Muscle layer of duodenum (tissue), 2 donors: ENCODE data around the gene ANKS1A.

ENCODE experiments used
- H3K27ac ChIP-seq: one replicate; pipeline ENCODE4 v1.7.0; 2013; ENCODE audit warnings: mild to moderate bottlenecking, low read length
- H3K27me3 ChIP-seq: one replicate; pipeline ENCODE4 v1.7.0; 2013; ENCODE audit warnings: low read depth, mild to moderate bottlenecking, control low read depth, low read length
- H3K36me3 ChIP-seq, 2 donors: one replicate each; pipeline ENCODE4 v1.7.0; 2013; ENCODE audit warnings: low read length in 2 of 2, control low read depth in 1 of 2, mild to moderate bottlenecking in 1 of 2; ENCODE audit not compliant: insufficient read depth in 2 of 2, control insufficient read depth in 1 of 2
- H3K4me1 ChIP-seq, 2 donors: one replicate each; pipeline ENCODE4 v1.7.0; 2013; ENCODE audit warnings: low read length in 2 of 2, mild to moderate bottlenecking in 2 of 2, control low read depth in 1 of 2, moderate library complexity in 1 of 2; ENCODE audit not compliant: insufficient read depth in 2 of 2, control insufficient read depth in 1 of 2
- H3K4me3 ChIP-seq, 2 donors: one replicate each; pipeline ENCODE4 v1.7.0; 2013; ENCODE audit warnings: low read length in 2 of 2, low read depth in 1 of 2, mild to moderate bottlenecking in 1 of 2
- H3K9me3 ChIP-seq, 2 donors: one replicate each; pipeline ENCODE4 v1.7.0; 2013; ENCODE audit warnings: low read length in 2 of 2, control low read depth in 1 of 2, mild to moderate bottlenecking in 1 of 2; ENCODE audit not compliant: control insufficient read depth in 1 of 2
- donor health status: healthy.

ANKS1A gene

DNA sequence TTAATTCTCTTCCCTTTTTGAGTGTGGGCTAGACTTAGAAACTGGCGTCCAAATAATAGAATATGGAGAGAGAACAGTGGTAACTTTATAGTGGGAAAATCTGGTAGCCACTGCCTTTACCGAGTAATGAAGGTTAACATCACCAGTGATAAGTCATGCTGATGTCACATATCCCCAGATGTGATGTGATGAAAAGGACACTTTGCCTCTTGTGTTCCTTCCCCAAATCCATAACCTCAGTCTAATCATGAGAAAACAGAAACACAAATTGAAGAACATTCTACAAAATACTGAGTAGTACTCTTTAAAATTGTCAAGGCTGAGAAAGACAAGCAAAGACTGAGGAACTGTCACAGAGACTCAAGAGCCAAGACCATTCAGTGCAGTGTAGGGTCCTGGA, 17.8 kb downstream of the ANKS1A start:
- Histone ChIP-seq H3K4me3 (no peak overlapping the region), H3K36me3 (no peaks in the 10 kb centered on the region), H3K27ac (no peak overlapping the region), H3K27me3 (no peaks in the 10 kb centered on the region), H3K9me3 (no peaks in the 10 kb centered on the region), H3K4me1 (peaks cover 0 to 8% of the 10 kb centered on the region in 2 donors)

DNA sequence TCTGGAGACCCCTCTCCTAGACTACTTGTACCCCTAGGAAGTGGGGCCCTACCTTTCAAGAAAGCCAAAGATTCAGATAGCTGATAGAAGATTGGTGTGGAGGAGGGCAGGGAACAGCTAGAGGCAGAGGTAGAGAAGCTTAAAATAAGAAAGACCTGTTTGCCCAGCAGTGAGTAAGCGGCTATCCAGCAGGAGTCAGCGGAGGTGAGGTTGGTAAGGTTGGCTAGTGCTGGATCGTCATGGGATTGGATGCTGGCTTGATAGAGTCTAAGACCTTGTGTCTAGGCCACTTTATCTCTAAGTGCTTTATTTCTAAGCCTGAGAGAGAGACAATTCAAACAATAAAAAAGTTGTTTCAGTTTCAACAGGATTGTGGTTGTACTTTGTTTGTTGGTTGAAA, 19.1 kb downstream of the ANKS1A start:
- H3K27ac ChIP-seq, result no peak overlapping the region
- no peaks in the 10 kb centered on the region for H3K36me3 ChIP-seq
- H3K27me3 ChIP-seq, result no peaks in the 10 kb centered on the region
- no peaks in the 10 kb centered on the region for H3K9me3 ChIP-seq
- H3K4me3 ChIP-seq, result no peak overlapping the region
- H3K4me1 ChIP-seq, result peaks cover 0 to 8% of the 10 kb centered on the region in 2 donors

DNA sequence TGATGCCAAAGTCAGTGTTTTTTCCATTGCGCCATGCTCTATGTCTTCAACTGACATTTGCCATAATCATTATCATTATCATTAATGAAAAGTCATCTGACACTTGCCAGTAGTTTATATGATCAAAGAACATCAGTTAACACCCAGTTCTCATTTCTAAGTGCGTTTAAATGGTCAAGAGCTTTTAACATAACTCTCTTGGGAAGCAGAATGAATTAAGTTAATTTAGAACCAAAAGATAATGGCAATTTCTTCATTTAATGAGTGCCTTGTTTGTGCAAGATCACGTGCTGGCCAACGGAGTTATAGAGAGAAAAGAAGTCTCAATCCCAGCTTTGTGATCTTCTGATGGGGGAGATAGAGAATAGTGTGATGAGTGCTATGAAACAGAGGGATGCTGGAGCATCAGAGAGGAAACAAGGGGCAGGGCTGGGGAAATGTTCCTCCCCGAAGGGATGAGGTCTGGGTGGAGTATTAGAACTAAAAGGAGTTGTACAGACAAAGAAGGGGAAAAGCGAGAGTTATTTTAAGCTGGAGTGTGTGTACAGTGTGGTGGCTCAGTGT, 20.3 kb downstream of the ANKS1A start:
- Histone ChIP-seq H3K36me3 (no peaks in the 10 kb centered on the region), H3K27ac (no peak overlapping the region), H3K27me3 (no peaks in the 10 kb centered on the region), H3K9me3 (no peaks in the 10 kb centered on the region), H3K4me3 (no peak overlapping the region), H3K4me1 (peaks cover 0 to 8% of the 10 kb centered on the region in 2 donors)

GRCh38 chr6:34911822-34912221, 22.8 kb downstream of the ANKS1A start:
- H3K27me3 ChIP-seq, result no peaks in the 10 kb centered on the region
- H3K27ac ChIP-seq, result no peak overlapping the region
- no peaks in the 10 kb centered on the region for H3K36me3 ChIP-seq
- H3K4me1 ChIP-seq, result peaks cover 0 to 14% of the 10 kb centered on the region in 2 donors
- no peak overlapping the region for H3K4me3 ChIP-seq
- no peaks in the 10 kb centered on the region for H3K9me3 ChIP-seq

- no peak overlapping the region for H3K27ac ChIP-seq
- H3K4me1 ChIP-seq, result peaks cover 3 to 20% of the 10 kb centered on the region in 2 donors
- H3K27me3 ChIP-seq, result no peaks in the 10 kb centered on the region
- H3K9me3 ChIP-seq, result no peaks in the 10 kb centered on the region
- H3K36me3 ChIP-seq, result no peaks in the 10 kb centered on the region
- H3K4me3 ChIP-seq, result no peak overlapping the region
Measured at GRCh38 chr6:34912715-34913464, 23.8 kb downstream of the ANKS1A start.

- H3K9me3 ChIP-seq, result no peaks in the 10 kb centered on the region
- no peak overlapping the region for H3K4me3 ChIP-seq
- H3K27me3 ChIP-seq, result no peaks in the 10 kb centered on the region
- no peaks in the 10 kb centered on the region for H3K36me3 ChIP-seq
- H3K4me1 ChIP-seq, result peaks cover 3 to 23% of the 10 kb centered on the region in 2 donors
- no peak overlapping the region for H3K27ac ChIP-seq
Measured at GRCh38 chr6:34914358-34914757, 25.3 kb downstream of the ANKS1A start.

DNA sequence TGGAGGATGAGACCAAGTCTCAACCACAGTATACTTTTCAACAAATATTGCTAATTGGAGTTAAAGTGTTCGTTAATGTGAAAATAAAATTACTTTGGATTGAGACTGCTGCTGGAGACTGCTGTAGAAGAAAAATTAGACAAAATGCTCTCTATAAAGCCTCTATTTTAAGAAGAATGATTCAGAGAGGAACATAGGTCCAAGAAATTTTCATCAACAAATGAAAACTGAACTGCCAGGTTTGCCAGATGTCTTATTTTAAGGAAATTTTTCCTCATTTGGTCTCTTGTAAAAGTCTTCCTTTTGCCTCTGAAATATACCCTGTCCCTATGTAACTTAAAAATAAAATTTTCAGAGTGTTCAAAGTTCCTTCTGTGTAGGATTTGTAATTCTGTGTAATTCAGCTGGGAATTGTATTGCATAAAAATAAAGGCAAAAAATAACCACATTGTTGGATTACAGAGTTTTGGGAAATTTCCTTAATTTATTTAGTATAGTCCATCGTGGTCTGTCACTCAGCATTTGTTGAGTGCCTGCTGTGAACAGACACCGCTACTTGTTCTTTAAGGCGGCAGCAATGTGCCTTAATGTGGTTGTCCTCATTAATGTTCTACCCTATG, 27.4 kb downstream of the ANKS1A start:
- Histone ChIP-seq H3K4me1 (peaks cover 3 to 22% of the 10 kb centered on the region in 2 donors), H3K27ac (peak overlapping the region; percentile 35), H3K4me3 (no peak overlapping the region), H3K36me3 (no peaks in the 10 kb centered on the region), H3K9me3 (no peaks in the 10 kb centered on the region), H3K27me3 (no peaks in the 10 kb centered on the region)

DNA sequence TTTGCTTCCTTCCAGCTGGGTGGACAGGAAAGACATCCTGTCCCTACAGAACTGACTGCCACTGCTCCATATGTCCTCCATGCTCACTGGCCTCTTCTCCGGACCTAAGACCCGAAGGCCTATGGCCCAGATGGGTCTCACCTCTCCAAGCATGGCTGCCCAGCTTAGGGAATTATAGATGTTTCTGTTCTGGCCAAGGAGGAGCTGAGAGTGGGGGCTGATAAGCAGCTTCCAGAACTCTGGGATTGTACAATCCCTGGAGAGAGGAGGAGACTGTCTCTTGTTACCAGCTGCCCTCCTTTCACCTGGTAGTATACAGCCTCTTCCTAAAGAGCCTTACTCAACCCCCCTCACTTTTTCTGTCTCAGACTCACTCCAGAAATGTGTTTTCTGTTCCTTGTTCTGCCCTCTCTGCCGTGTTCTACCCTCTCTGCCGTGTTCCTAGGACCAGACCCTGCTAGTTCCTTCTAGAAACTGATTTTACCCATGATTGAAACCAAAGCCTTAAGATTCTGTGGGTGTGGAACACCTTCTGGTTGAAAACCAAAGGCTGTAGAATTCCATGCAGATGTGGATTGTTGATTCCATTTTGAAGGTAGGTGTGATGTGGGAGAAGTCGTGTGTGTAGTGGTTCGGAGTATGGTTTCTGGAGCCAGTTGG, 28.7 kb downstream of the ANKS1A start:
- H3K4me3 ChIP-seq, result no peak overlapping the region
- H3K4me1 ChIP-seq, result peaks cover 3 to 19% of the 10 kb centered on the region in 2 donors
- no peaks in the 10 kb centered on the region for H3K9me3 ChIP-seq
- no peaks in the 10 kb centered on the region for H3K27me3 ChIP-seq
- no peak overlapping the region for H3K27ac ChIP-seq
- no peaks in the 10 kb centered on the region for H3K36me3 ChIP-seq

GRCh38 chr6:34919651-34920050, 30.6 kb downstream of the ANKS1A start:
- Histone ChIP-seq H3K36me3 (no peaks in the 10 kb centered on the region), H3K4me1 (peaks cover 3 to 19% of the 10 kb centered on the region in 2 donors), H3K27me3 (no peaks in the 10 kb centered on the region), H3K4me3 (no peak overlapping the region), H3K9me3 (no peaks in the 10 kb centered on the region), H3K27ac (no peak overlapping the region)

DNA sequence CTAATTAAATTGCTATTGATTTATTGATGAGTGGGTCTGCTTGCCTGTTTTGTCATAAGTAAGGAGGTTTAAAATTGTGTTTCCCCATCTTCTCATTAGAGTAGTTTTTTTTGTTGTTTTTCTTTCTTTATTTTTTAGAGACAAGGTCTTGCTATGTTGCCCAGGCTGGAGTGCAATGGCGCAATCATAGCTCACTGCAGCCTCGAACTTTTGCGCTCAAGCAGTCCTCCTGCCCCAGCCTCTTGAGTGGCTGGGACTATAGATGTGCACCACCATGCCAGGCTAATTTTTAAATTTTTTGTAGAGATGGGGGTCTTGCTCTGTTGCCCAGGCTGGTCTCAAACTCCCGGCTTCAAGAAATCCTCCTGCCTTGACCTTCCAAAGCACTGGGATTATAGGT, 31.0 kb downstream of the ANKS1A start:
- no peaks in the 10 kb centered on the region for H3K36me3 ChIP-seq
- no peaks in the 10 kb centered on the region for H3K9me3 ChIP-seq
- peaks cover 3 to 18% of the 10 kb centered on the region in 2 donors for H3K4me1 ChIP-seq
- no peak overlapping the region for H3K4me3 ChIP-seq
- H3K27ac ChIP-seq, result no peak overlapping the region
- no peaks in the 10 kb centered on the region for H3K27me3 ChIP-seq

GRCh38 chr6:34922177-34922663, 33.2 kb downstream of the ANKS1A start:
- Histone ChIP-seq H3K36me3 (no peaks in the 10 kb centered on the region), H3K4me1 (peaks cover 3 to 8% of the 10 kb centered on the region in 2 donors), H3K9me3 (no peaks in the 10 kb centered on the region), H3K27ac (no peak overlapping the region), H3K4me3 (no peak overlapping the region), H3K27me3 (no peaks in the 10 kb centered on the region)
